RWPE2 (cell line): ENCODE data around the gene DSCAML1.

ENCODE experiments used
- ATAC-seq: fragments of 200-7000 bp; cut with Tn5 transposase; 3 replicates; pipeline ENCODE4 v1.9.1; 2021; ENCODE audit warnings: low read depth
- DNase-seq: peaks from one replicate; pipeline ENCODE4 v3.0.0-alpha.2; 2020; ENCODE audit warnings: low spot score
- H3K27ac ChIP-seq: fragments of 450-650 bp; 2 replicates; pipeline ENCODE4 v1.5.1; 2017; ENCODE audit warnings: mild to moderate bottlenecking; ENCODE audit not compliant: poor library complexity, severe bottlenecking
- H3K27me3 ChIP-seq: fragments of 250-450 bp; sonication (Bioruptor Pico); 2 replicates; pipeline ENCODE4 v1.5.1; 2021; ENCODE audit warnings: mild to moderate bottlenecking, moderate library complexity; ENCODE audit not compliant: insufficient read depth, poor library complexity, severe bottlenecking
- H3K36me3 ChIP-seq: fragments of 250-450 bp; sonication (Bioruptor Pico); 2 replicates; pipeline ENCODE4 v1.5.1; 2020; ENCODE audit warnings: low read depth, mild to moderate bottlenecking, moderate library complexity
- H3K4me1 ChIP-seq: fragments of 250-450 bp; sonication (Bioruptor Pico); 2 replicates; pipeline ENCODE4 v1.5.1; 2021; ENCODE audit warnings: mild to moderate bottlenecking, moderate library complexity; ENCODE audit not compliant: insufficient read depth, poor library complexity, severe bottlenecking
- H3K4me3 ChIP-seq: fragments of 250-450 bp; sonication (Bioruptor Pico); 2 replicates; pipeline ENCODE4 v1.5.1; 2021; ENCODE audit warnings: mild to moderate bottlenecking, moderate library complexity; ENCODE audit not compliant: severe bottlenecking
- H3K9me3 ChIP-seq: fragments of 250-450 bp; sonication (Bioruptor Pico); 2 replicates; pipeline ENCODE4 v1.5.1; 2021; ENCODE audit warnings: mild to moderate bottlenecking, moderate library complexity; ENCODE audit not compliant: severe bottlenecking
- TF ChIP-seq, protein P1 (sequence below): fragments of 450-650 bp; IDR thresholded peaks from one replicate; pipeline ENCODE4 v1.5.1; 2017; ENCODE audit warnings: mild to moderate bottlenecking, moderate library complexity; ENCODE audit not compliant: poor library complexity, severe bottlenecking

The DSCAML1 gene

DNA sequence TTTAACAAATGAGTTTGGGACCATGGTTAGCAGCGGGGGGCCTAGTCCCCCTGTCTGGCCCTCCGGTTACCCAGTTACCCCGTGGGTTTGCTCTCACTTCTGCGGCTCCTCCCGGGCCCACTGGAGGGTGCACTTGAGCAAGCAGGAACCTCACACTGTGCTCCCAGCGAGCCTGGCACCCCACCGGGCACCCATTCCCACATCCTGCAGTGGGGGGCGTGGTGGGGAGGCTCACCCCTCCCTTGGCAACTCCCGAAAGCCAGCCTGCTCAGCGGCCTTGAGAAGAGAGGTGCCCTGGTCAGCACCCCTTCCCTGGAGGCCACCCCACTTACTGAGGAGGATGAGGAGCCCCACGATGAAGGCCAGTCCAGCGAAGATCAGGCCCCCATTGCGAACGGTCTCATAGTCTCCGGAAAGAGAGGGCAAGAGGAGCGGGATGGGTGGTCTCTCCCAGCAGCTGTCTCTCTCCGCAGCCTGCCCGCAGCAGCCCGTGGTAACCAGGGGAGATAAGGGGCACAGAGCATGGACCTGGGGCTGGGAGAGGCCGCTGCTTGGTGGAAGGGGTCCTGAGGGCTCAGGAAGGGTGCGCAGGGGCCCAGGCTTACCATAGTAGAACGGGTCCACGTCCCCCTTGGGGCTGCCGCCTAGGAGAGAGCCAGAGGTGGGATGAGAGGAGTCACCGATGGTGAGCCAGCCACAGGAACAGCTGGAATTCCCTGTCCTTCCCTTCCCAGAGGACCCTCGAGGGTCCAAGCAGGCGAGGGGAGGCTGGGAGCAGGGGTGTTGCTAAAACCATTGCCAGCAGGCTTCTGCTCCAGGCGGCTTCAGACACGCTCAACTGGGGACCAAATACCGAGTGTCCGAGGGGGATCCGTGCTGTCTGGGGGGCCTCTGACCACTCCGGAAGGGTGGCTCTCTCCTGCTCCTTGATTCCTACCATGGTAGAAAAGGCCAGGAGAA lies 25.3 kb upstream of the DSCAML1 start:
- no peaks in the 10 kb centered on the region for H3K9me3 ChIP-seq
- no peak overlapping the region for H3K4me3 ChIP-seq
- H3K27ac ChIP-seq = no peak overlapping the region
- TF ChIP-seq, protein P1, sequence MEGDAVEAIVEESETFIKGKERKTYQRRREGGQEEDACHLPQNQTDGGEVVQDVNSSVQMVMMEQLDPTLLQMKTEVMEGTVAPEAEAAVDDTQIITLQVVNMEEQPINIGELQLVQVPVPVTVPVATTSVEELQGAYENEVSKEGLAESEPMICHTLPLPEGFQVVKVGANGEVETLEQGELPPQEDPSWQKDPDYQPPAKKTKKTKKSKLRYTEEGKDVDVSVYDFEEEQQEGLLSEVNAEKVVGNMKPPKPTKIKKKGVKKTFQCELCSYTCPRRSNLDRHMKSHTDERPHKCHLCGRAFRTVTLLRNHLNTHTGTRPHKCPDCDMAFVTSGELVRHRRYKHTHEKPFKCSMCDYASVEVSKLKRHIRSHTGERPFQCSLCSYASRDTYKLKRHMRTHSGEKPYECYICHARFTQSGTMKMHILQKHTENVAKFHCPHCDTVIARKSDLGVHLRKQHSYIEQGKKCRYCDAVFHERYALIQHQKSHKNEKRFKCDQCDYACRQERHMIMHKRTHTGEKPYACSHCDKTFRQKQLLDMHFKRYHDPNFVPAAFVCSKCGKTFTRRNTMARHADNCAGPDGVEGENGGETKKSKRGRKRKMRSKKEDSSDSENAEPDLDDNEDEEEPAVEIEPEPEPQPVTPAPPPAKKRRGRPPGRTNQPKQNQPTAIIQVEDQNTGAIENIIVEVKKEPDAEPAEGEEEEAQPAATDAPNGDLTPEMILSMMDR = peak; percentile 39
- no peaks in the 10 kb centered on the region for H3K36me3 ChIP-seq
- DNase-seq (peak; percentile 61), ATAC-seq (no peak)
- peaks cover 5% of the 10 kb centered on the region for H3K4me1 ChIP-seq
- no peaks in the 10 kb centered on the region for H3K27me3 ChIP-seq

DNA sequence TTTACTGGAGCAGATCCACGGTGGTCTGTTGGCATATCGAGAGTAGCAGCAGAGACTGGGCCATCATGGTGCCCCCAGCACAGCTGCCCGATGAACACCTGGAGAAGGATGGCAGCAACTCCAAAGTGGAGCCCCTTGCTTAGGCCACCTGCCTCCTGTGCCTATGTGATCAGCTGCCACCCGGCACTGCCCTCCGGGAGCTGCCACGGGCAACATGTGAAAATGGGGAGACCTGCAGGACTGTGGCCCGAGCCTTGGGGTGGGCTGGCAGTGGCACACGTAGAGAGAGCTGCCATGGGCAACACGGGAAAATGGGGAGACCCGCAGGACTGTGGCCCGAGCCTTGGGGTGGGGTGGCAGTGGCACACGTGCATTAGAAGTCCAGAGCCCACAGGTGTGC lies 24.4 kb upstream of the DSCAML1 start:
- TF ChIP-seq, protein P1 = no peak

DNA sequence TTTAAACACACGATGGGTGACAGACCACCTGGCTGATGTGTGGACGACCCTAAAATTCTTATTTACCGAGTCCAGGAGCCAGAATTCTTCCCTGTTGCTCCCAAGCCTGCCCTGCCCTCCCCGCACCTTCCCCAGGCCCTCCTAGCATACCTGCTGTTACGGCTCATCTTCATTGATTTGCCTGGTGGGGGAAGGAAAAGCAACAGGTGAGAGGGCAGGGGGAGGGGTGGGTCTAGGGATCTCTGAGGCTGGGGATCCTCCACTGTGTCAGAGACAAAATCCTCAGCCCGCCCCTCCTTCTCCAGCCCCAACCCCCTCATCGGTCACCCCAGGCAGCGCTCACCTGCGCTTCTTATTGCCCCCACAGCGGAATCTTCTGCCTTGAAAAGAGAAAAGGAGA lies 23.5 kb upstream of the DSCAML1 start:
- no peaks in the 10 kb centered on the region for H3K27me3 ChIP-seq
- TF ChIP-seq, protein P1 = no peak
- H3K9me3 ChIP-seq = no peaks in the 10 kb centered on the region
- H3K36me3 ChIP-seq = no peaks in the 10 kb centered on the region
- H3K4me1 ChIP-seq = peaks cover 5% of the 10 kb centered on the region
- no peak overlapping the region for H3K27ac ChIP-seq
- no peak for ATAC-seq
- DNase-seq = peak; percentile 16
- H3K4me3 ChIP-seq = no peak overlapping the region

More for the DNA sequence above, 24.4 kb upstream of the DSCAML1 start:
- Histone ChIP-seq H3K4me3 (no peak overlapping the region), H3K27me3 (no peaks in the 10 kb centered on the region), H3K9me3 (no peaks in the 10 kb centered on the region), H3K4me1 (peaks cover 5% of the 10 kb centered on the region), H3K36me3 (no peaks in the 10 kb centered on the region), H3K27ac (no peak overlapping the region)
- no peak for ATAC-seq
- peak; percentile 31 for DNase-seq

DNA sequence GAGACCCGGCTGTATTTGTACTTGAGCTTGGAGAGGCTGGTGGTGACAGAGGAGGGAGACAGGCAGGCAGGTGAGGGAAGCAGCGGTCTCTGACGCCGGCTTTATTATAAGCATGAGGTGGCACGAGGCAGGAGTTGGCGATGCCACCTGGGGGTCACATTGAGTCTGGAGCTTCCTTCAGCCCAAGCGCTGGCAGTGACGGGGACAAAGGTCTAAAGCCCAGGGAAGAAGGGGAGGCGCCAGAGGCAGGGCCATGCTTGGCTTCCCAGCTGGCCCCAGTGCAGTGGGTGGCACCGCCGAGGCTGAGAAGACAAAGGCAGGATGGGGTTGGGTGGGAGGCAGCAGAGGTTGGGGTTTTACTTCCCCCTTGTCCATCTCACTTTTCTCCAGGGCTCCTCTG lies 23.1 kb upstream of the DSCAML1 start:
- Histone ChIP-seq H3K4me1 (peaks cover 5% of the 10 kb centered on the region), H3K9me3 (no peaks in the 10 kb centered on the region), H3K4me3 (no peak overlapping the region), H3K36me3 (no peaks in the 10 kb centered on the region), H3K27me3 (no peaks in the 10 kb centered on the region), H3K27ac (no peak overlapping the region)
- DNase-seq = no peak
- TF ChIP-seq, protein P1 = no peak
- ATAC-seq = no peak
